Stimulated activated CD4-positive, alpha-beta T cell treated with anti-CD3 and anti-CD28 coated beads, TNF-alpha, amount 100 ng/mL, for 48 hours (primary cell): ENCODE results near the gene ZNF578.
"Not testable (repeated sequence)": the region's sequence is repeated elsewhere in the genome, so short reads cannot be mapped to it uniquely, and the experiment has no call there.

Source experiments
- DNase-seq, 3 donors: peaks; one replicate each; pipeline ENCODE4 v3.0.0-alpha.2; 2020; ENCODE audit warnings: low read depth in 3 of 3

The ZNF578 gene

GRCh38 chr19:52453324-52454094, at the start of gene ZNF578:
Gene ZNF578 (plus strand): TSS chr19:52453553. CDS start chr19:52501846, 48,293 bp downstream.
- peak; percentile 37 to 68 (median 56) for DNase-seq

- no peak for DNase-seq
Measured at GRCh38 chr19:52410276-52410675, 43.1 kb upstream of the ZNF578 start.

GRCh38 chr19:52415711-52416110, 37.6 kb upstream of the ZNF578 start:
- no peak for DNase-seq

- DNase-seq = no peak
Measured at GRCh38 chr19:52428937-52429336, 24.4 kb upstream of the ZNF578 start, which contains the start of gene ZNF534. Gene ZNF534 (plus strand): TSS chr19:52429148. CDS start chr19:52431475, 2,327 bp downstream.

- no peak for DNase-seq
Measured at GRCh38 chr19:52442179-52442578, 11.2 kb upstream of the ZNF578 start.

- no peak for DNase-seq
Measured at GRCh38 chr19:52444506-52444905, 8.8 kb upstream of the ZNF578 start.

- no peak for DNase-seq
Measured at GRCh38 chr19:52451241-52451640, 2.1 kb upstream of the ZNF578 start.

GRCh38 chr19:52464798-52465470, 11.6 kb downstream of the ZNF578 start:
- DNase-seq = no peak

GRCh38 chr19:52473655-52474350, 20.4 kb downstream of the ZNF578 start:
- DNase-seq = no peak

- DNase-seq = no peak
Measured at GRCh38 chr19:52474351-52475127, 21.2 kb downstream of the ZNF578 start.

GRCh38 chr19:52484111-52484743, 30.9 kb downstream of the ZNF578 start:
- not testable (repeated sequence) for DNase-seq

GRCh38 chr19:52485064-52485463, 31.7 kb downstream of the ZNF578 start:
- DNase-seq = not testable (repeated sequence)

- not testable (repeated sequence) for DNase-seq
Measured at GRCh38 chr19:52485561-52486240, 32.3 kb downstream of the ZNF578 start.

- DNase-seq = no peak
Measured at GRCh38 chr19:52492201-52492993, 39.0 kb downstream of the ZNF578 start.

- DNase-seq = no peak
Measured at GRCh38 chr19:52492994-52493470, 39.7 kb downstream of the ZNF578 start.

- DNase-seq = no peak
Measured at GRCh38 chr19:52494518-52494917, 41.2 kb downstream of the ZNF578 start.

- no peak for DNase-seq
Measured at GRCh38 chr19:52498571-52498970, 45.2 kb downstream of the ZNF578 start.

GRCh38 chr19:52500474-52500873, 47.1 kb downstream of the ZNF578 start:
- DNase-seq = not testable (repeated sequence)

- not testable (repeated sequence) for DNase-seq
Measured at GRCh38 chr19:52500991-52501390, 47.6 kb downstream of the ZNF578 start.

GRCh38 chr19:52507266-52507665, 53.9 kb downstream of the ZNF578 start:
- no peak for DNase-seq
